Measurements from ENCODE around the gene C17orf67.
"Not testable (repeated sequence)": the region's sequence is repeated elsewhere in the genome, so short reads cannot be mapped to it uniquely, and the experiment has no call there.

Gene C17orf67

DNA sequence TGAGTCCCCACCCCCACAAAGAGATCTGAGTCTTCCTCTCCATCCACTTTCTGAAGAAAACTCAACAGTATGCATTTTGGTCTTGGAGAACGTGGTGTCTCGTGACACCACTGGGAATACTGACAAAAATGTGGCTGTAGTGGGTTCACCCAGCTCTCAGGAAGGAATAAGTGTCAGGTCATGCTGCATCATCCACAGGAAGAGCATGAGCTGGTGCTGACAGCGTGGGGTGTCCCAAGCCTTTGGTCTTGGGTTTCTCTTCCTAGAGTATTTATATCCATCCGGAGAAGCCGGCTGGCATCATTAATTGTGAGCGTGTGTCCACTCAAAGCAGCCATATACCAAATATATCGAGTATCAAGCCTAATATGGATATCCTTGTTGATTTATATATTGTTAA, 55.9 kb downstream of the C17orf67 start:
- FAIRE-seq (peak; percentile 53), DNase-seq (ENCODE audit: low spot score) (no peak)

DNA sequence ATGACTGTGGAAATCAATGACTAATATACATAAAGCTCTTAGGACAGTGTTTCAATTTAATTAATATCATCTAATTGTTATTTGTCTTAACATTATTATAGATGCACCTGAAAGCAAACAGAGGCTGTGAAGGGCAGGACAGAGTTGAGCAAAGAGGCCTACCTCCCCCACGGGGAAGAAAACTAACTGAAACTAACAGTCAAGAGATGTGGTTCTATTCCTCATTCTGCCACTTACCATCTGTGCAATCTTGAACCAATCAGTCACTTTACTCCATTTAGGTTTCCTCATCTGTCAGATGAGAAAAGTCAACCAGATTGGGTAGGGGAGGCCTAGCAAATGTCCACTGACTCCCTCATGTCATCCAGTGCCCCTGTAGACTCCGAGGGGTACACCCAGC, 59.1 kb downstream of the C17orf67 start:
- DNase-seq (ENCODE audit: low spot score), result no peak
- no peak for FAIRE-seq

GRCh38 chr17:56773124-56773523, 60.6 kb downstream of the C17orf67 start:
- no peak for FAIRE-seq
- DNase-seq (ENCODE audit: low spot score), result no peak

- no peak for FAIRE-seq
- DNase-seq (ENCODE audit: low spot score), result no peak
Observed at GRCh38 chr17:56772442-56772841, 61.3 kb downstream of the C17orf67 start.

DNA sequence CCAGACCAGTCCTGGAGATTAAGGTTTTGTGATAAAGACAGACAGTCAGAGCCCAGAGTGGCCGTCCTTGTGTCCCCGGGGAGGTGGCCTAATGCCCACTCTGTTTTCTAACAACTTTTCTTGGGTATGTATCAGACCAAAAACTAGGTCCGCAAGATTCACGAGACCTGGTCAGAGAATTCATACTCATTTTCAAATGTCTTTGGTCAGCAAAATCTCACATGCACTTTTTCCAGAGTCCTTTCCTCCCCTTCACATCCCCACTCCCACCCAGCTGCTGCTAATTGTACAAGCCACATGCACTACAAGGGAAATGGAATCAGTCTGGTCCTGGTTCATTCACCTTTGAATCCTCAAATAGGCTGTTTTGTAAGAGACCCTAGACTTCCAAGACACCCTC, 61.7 kb downstream of the C17orf67 start:
- FAIRE-seq (no peak), DNase-seq (ENCODE audit: low spot score) (no peak)

GRCh38 chr17:56771563-56771962, 62.2 kb downstream of the C17orf67 start:
- FAIRE-seq (no peak), DNase-seq (ENCODE audit: low spot score) (no peak)

DNA sequence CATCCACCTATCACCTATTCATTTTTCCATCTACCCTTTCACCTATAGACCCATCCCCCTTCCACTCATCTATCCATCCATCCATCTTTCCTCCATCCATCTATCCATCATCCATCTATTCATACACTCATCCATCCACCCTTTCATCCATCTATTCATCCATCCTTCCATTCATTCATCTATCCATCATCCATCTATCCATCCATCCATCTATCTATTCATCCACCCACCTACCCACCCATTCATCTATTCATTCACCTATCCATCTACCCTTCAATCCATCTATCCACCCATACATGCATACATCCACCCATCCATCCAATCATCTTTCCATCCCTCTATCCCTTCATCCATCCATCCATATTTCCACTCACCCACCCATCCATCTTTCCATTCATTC, 63.3 kb downstream of the C17orf67 start:
- FAIRE-seq, result peak; percentile 48

GRCh38 chr17:56765449-56765848, 68.3 kb downstream of the C17orf67 start:
- DNase-seq (ENCODE audit: low spot score), result no peak
- FAIRE-seq, result no peak

More for the DNA sequence above, 63.3 kb downstream of the C17orf67 start:
- DNase-seq (ENCODE audit: low spot score), result no peak

DNA sequence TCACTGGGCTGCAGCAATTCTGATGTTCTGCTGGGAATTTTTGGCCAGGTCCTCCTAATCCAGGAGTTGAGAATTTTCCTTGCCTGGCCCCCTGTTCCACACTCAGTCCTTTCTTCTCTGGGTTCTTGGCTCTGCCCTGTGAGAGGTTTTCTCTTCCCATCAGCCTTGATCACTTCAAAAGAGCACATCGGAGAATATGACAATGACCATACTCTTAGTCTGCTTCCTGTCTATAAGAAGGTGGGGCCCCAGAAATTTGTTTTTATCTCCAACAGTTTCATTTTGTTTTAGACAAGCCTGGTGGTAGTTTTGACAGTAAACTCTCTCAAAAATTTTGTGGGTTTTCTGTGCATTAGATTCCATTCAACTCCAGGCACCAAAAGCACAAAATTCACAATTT, 70.7 kb downstream of the C17orf67 start:
- DNase-seq (ENCODE audit: low spot score) (no peak), FAIRE-seq (no peak)

DNA sequence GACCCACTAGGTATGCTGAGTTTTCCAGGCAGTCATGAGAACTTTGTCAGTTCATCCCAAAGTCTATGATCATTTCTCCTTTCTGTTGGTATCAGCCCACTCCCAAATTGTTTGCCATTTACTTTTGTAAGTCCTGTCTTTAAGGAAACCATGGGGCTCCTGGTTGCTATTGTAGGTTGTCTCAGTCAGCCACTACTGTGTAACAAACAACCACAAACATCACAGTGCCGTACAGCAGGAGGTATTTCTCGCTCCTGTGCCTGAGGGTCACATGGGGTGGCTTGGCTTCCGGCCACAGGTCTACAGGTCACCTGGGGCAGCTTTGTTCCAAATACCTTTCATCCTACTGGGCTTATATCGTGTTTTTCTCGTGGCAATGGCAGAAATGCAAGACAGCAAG, 71.6 kb downstream of the C17orf67 start:
- DNase-seq (ENCODE audit: low spot score) (no peak), FAIRE-seq (no peak)

GRCh38 chr17:56761387-56761786, 72.3 kb downstream of the C17orf67 start:
- DNase-seq (ENCODE audit: low spot score), result no peak
- no peak for FAIRE-seq

DNA sequence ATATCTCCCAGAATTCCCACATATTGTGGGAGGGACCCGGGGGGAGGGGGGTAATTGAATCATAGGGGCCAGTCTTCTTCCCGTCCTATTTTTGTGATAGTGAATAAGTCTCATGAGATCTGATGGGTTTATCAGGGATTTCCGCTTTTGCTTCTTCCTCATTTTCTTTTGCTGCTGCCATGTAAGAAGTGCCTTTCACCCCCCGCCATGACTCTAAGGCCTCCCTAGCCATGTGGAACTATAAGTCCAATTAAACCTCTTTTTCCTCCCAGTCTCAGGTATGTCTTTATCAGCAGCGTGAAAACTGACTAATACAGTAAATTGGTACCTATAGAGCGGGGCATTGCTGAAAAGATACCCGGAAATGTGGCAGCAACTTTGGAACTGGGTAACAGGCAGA, 76.1 kb downstream of the C17orf67 start:
- not testable (repeated sequence) for DNase-seq (ENCODE audit: low spot score)

GRCh38 chr17:56756536-56756935, 77.2 kb downstream of the C17orf67 start:
- peak; percentile 79 for DNase-seq (ENCODE audit: low spot score)
- peak; percentile 37 for FAIRE-seq

More for the DNA sequence above, 76.1 kb downstream of the C17orf67 start:
- FAIRE-seq, result not testable (repeated sequence)

DNA sequence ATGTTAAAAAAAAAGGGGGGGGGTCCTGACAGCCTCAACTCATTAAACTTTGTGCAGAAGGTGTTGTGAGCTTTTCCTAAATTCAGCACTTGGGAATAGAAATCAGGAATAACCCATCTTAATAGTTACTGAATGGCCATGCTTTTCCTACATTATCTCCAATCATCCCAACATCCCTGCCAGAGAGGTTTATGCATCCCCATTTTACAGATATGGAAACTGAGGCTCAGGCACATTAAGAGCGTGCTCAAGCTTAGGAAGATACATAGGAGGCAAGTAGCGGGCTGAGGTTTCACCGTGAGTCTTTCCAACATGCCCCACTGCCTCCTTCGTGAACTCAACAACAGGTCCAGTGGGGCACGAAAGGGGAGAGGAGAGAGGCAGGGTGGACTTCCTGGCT, 78.4 kb downstream of the C17orf67 start:
- FAIRE-seq, result peak; percentile 62
- DNase-seq (ENCODE audit: low spot score), result no peak

DNA sequence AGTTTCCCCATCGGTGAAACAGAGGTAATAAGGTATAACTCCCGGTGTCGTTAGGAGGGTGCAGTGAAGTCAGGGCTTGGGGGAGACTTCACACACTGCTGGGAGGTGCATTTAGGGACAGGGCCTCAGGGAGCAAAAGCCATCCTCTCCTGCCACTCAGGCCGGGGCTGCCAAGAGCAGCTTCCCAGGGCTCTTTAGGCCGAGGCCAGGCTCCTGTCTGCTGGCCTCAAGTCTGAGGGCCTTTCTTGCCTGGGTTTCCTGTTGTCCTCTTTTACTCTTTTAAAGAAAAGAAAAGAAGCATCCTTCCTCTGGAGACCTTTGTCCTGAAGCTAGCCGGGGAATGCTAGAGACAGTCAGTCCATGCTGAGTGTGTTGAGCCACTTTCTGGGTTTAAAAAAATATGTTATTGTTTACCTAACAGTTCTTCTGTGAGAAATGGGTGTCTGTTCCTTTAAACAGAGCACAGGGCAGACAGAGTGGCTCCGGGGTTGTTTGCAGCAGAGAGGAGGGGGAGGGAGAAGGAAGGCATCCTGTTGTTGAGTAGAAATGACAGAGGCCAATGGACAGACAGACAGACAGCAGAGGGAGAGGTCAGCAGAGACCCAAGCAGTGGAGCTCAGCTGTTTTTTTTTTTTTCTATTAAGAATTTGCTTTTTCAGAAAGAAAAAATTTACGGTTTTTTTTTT, 79.1 kb downstream of the C17orf67 start:
- FAIRE-seq, result no peak
- DNase-seq (ENCODE audit: low spot score), result peak; percentile 82

- no peak for FAIRE-seq
- no peak for DNase-seq (ENCODE audit: low spot score)
Observed at GRCh38 chr17:56752263-56752836, 81.4 kb downstream of the C17orf67 start.

- DNase-seq (ENCODE audit: low spot score), result no peak
- peak; percentile 9 for FAIRE-seq
Observed at GRCh38 chr17:56751145-56751738, 82.5 kb downstream of the C17orf67 start.

- FAIRE-seq (no peak), DNase-seq (ENCODE audit: low spot score) (no peak)
Observed at GRCh38 chr17:56744721-56745120, 89.0 kb downstream of the C17orf67 start.

DNA sequence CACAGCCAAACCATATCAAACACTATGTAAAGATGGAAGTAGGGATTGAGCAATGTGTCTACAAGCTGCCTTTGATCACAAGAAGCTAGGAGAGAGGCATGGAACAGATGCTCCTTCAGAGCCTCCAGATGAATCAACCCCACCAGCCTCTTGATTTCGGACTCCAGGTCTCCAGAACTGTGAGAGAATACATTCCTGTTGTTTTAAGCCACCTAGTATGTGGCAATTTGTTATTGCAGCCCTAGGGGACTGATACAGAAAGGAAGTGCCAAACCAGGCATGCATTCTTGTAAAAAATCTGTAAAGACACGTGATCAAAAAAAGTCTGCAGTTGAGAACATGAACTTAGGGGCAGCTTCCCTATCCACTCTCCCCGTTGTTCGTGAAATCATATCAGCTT, 91.1 kb downstream of the C17orf67 start:
- FAIRE-seq (no peak), DNase-seq (ENCODE audit: low spot score) (no peak)
